GM18502 (cell line): Measurements from ENCODE around the gene MAX.
"Not testable (repeated sequence)": the region's sequence is repeated elsewhere in the genome, so short reads cannot be mapped to it uniquely, and the experiment has no call there.

Experiments used
- ATAC-seq: cut with Tn5 transposase; IDR thresholded peaks from one replicate; pipeline ENCODE4 v1.9.1; 2021; ENCODE audit warnings: mild to moderate bottlenecking; ENCODE audit not compliant: unreplicated experiment, poor library complexity

The MAX gene

DNA sequence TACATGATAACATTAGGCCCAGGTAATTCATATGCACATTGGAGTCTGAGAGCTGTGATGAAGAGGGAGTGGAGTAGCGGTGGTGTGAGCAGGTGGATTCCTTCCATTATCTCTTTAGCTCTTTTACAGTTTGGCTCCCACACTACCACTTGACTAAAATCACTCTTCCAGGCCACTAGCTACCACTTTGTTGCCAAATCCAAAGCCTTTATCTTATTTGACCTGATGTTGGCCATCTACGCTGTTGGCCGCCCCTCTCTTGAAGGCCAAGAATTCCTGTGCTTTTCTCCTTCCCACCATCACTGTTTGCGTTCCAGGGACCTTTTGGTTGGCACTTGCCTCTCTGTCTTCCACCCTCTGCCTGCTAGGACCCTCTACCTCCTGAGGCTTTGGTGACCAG is 4.0 kb upstream of the MAX start:
- no peak for ATAC-seq

DNA sequence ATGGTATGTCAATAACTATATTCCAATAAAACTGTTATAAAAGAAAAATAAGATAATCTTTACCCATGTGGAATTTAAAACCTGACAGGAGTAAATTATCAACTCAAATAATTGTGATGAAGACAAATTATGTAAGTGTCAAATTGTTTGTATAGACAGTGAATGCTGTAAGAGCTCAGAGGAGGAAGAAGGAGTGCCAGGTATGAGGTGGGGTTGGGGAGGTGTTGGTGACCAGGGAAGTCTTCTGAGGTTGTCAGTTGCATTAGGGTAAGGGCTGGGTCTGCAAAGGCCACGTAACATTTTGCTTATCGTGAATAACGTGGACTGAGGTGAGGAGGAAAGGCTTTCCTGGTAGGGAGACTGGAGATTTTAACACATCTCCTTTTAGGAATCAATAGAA is 2.5 kb upstream of the MAX start:
- no peak for ATAC-seq

DNA sequence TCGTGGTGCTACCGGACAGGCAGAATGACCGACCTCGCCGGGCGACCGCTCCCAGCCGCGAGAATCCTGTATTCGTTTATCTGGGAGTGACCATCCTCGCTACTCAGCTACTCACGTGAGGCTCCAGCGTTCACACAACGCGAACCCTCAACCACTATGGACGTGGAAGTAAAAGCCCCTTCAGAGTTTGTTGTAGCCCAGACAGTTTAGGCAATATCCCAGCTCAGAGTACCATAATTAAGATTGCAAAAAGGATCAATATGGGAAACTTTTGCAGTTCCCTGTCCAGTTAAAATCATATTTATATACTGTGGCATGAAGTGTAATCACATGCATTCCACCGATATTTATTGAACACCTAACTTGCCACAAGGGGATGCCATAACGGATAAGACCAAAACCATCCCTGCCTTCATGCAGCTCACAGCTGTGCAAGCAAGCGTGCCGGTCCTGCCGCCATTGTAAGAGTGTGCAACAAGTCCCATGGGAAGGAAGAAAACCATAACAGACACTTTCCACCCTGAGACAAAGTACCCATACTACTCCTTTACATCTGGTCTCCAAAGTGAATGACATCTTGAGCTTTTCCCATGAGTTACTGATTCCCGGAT is 938 bp upstream of the MAX start:
- ATAC-seq, result no peak

DNA sequence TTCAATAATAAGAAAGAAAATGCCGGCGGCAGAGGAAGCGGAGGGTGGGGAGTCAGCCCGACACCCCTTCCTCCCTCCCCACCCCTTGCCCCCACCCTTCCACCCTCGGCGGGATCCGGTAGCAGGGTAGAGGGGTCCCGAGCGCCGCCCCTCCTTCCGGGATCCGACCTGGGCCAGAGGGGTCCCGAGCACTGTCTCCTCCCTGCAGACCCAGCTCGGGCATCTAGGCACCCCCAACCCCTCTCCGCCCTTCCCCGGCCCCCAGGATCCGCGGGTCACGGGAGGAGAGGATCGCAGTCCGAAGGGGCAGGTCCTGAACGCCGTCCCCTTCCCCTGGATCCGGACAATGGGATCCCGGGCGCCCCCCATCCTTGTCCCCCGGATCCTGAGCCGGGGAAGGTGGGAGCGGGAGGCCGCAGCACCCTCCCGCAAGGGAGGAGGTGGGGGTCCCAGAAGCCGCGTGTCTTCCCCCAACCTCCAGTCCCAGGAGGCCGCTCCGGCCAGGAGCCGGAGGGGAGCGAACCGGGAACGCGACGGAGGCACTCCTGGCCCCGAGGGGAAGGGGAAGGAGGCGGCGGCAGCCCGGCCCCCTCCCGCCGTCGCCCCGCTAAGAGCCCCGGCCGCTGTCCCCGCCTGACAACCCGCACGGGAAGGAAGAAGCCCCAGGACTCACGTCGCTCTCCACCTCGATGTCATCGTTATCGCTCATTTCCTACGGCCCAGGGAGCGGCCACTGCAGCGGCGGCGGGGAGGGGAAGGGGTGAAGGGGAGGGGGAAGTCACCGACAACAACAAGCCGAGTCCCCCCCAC is 481 bp downstream of the MAX start:
- no peak for ATAC-seq

DNA sequence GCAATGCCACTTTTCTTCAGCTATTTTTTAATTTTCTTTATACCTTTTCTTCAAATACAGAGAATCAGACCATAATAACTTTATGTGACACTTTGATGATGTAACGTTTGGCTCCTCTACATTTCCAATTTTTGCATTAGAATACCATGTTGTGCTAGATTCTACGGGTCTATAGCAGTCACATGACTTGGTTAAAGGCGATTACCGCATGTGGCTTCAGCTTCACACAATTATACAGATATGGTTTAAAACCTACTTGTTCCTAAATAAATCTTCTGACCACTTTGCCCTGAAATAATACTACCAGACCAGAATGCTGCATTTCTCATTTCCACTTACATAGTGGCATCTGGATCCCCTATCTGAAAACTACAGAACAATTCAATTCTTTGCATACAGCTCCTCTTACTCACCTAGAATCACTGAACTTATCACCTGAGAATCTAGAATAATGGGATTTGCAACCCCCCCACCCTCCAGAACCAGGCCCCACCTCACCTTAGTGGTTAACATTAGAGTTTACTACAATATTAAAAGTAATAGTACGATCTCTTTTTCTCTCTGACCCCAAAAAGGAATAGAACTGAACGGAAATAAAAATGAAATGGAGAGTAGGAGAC is 1.3 kb downstream of the MAX start:
- ATAC-seq, result no peak

DNA sequence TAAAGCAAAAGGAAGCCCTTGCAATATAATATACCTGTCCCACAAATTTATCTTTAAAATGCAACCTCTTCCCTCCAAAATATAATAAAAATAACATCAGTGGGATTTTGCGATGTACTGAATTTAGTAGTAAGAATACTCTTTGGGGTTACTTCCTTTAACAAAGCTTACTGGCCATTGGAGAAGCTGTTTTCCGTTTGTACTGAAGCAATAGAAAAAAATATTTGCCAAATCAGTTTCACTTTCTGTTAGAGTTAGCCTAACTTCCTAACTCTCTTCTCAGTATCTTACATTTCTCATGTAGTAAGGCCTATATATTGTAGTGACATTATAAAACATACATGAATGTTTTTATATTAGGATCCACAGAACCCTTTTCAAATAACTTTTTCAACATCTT is 3.7 kb downstream of the MAX start:
- ATAC-seq, result no peak

DNA sequence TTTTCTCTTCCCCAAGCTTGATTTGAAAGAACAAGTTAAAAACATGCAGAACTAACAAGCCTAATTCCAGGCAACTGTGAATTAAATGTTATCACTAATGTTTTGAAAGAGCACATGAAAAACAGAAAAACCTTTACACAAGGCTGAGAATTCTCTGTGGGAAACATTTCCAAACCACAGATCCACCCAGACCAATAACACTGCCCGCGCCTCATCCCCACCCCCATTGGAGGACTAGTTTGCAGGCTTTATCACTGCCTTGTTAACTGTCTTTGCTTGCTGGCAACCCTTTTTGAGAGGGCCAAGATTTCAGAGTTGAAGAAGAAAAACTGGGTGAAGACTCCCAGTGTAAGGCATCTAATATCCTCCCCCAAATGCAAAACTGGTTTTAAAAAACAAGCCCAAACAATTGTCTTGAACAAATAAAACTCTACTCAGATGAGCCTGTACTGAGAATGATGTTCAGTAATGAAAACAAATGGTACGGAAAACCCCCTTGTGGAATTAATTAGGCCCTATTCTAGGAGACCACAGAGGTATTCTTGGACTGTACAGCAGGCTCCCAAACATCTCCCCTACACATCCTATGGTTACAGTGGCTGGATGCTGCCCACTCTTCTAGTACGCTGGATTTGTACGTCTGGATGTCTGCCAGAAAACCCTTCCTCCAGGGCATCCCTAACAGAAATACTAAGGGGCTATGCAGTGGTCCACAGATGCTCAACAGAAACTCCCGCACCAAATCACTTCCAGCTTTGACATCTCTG is 5.8 kb downstream of the MAX start:
- no peak for ATAC-seq

DNA sequence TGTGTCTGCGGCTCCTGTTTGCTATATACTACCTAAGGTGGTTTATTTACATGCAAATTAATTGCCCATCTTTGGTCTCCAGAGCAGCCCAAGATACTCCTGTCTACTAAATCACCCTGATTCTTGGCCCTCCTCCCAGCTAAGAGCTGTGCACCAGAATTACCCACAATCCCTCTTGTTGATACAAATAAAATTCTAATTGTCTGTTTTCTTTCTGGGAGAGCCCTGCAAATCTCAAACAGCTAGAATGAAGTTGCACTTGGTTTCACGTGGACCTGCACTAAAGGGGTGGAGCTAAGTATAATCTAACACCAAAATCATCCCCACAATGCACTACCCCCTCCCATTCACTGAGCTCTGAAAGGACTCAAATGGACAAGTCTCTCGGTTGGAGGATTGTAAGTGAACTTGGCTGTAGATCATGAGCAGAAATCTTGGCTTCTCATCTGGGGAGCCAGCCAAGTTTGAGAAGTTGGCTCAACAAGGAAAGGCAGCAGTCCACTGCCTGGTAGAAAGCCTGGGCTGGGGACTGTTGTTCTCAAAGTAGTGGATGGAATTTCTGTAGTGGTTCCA is 6.6 kb downstream of the MAX start:
- ATAC-seq, result no peak

DNA sequence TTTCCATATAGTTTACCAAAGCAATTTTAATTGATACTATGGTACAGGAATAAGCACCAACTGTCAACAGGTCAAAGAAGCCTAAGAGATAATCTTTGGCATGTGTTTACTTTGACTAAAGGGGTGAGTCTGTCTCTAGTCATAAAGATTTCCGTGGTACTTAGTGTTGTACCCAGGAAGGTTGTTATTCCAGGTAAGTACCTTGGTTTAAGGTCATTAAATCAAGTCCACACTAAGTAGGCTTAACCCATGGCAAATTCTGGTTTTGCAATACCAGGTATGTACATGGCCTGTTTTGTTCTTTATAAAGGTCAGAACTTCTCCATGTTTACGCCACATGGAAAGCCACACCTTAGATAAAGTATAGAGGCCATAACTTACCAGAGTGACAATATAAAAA is 10.0 kb downstream of the MAX start:
- ATAC-seq, result no peak

DNA sequence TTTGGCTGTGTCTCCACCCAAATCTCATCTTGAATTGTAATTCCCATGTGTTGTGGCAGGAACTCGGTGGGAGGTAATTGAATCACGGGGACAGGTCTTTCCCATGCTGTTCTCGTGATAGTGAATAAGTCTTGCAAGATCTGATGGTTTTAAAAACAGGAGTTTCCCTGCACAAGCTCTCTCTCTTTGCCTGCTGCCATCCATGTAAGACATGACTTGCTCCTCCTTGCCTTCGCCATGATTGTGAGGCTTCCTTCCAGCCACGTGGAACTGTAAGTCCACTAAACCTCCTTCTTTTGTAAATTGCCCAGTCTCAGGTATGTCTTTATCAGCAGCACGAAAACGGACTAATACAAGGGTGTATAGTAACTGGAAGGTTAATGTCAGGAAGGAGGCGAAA is 14.5 kb downstream of the MAX start:
- ATAC-seq, result not testable (repeated sequence)

DNA sequence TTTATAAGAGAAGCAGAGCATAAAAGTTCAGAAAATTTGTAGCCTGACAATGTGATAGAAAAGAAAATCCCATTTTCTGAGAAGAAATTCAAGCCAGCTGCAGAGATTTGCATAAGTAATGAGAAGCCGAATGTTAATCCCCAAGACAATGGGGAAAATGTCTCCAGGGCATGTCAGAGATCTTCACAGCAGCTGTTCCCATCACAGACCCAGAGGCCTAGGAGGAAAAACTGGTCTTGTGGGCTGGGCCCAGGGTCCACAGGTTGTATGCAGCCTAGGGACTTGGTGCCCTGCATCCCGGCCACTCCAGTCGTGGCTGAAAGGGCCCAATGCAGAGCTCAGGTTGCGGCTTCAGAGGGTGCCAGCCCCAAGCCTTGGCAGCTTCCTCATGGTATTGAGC is 15.6 kb downstream of the MAX start:
- ATAC-seq, result not testable (repeated sequence)

DNA sequence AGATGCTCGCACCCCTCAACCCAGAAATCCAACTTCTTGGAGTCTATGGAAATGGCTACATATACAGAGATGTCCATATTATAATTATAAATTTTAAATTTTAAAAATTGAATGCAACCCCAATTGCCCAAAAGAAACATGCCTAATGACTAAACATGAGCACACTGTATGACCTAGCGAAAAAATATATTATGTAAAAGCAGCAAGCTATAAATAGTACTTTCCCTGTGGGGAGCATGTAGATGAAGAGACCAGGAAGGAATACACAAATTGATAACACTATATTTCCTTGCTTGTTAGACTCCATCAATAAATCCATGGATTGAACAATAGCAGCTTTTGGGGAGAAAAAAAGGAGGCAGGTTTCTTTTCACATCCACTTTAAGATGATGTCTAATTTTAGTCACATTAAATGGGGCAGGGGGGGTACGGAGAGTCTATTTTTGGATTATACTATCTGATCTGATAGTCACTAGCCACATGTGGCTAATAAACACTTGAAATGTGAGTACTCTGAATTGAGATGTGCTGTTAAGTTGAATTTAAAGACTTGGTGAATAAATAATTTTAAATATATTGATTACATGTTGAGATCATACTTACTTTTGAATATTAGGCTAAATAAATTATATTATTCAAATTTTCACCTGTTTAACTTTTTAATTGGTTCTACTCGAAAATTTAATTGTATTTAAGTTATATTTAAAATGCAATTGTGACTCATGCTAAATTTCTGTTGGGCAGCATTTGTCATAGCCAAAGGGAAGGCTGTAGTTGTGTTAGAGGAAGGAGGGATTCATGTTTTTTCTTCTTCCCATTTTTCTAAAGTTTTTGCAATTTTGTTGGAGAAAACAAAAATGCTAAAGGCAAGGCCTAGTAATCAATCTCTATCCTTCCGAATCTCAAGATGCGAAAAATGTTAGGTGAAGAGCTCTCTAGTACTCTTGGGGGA is 17.5 kb downstream of the MAX start:
- ATAC-seq, result no peak

DNA sequence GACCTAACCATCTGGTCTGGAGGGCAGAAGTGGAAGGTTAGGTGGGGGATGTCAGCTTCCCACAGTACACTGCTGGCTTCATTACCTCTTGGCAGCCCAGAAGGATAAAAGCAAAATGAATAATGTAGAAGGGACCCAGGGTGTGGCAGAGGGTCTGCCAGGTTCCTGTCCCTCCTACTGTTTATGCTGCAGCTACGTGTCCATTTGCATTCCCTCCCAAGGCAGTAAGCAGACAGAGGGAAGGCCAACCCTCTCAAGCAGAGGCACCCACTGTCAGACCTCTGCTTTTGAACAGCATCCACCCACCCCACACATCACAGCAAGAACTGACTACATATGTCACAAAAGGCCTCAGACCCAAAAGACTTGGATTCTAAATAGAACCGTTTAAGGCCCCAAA is 19.4 kb downstream of the MAX start:
- no peak for ATAC-seq

DNA sequence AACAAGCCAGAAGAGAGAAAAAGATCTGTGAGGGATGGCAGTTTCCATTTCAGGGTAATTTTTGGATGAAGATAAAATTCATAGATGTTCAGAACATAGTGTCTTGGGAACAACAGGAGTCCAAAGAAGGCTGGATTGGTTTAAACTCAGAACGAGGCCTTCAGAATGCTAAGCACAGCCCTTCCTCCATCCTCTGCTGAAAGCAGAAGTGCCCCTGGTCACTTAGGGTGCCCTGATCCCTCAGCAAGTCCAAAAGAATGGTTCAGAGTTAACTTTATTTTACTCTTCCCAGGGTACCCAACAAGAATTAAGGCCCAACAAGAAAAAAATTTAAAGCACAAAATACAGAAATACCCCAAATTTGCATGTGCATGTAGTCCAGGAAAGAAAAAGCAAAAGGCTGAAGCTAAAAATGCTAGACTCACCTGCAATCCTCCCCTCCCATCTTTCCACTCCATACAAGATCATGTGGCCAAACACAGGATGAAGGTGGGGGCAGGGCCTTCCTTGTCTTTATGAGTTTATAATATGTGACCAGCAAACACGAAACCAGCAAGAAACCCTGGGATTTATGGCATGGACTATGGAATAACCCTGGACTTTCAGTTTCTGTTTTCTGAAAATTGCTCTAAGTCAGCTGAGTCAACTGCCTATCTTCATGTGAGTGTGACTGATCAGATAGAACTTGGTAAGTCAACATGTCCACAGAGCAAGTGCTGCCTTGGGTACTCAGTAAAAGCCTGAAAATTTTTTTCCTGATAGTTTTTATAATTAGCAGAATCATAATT is 21.2 kb downstream of the MAX start:
- no peak for ATAC-seq

DNA sequence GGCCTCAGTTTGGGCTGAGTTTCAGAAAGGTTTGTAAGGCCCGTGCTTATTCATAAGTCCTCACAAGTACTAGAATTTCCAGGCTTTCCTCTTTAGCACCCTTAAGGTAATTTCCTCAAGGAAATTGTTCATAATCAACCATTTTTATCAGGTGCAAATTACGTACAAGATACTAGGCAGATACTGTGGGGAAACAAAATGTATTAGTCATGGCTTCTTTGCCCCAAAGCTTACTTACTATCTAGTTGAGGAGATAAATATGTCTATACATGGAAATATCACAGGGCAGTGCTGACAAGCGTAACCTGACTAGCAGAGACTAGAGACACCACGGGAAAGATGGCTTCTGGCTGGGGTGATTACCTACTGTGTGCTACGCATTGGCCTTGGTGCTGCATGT is 22.5 kb downstream of the MAX start:
- ATAC-seq, result no peak

DNA sequence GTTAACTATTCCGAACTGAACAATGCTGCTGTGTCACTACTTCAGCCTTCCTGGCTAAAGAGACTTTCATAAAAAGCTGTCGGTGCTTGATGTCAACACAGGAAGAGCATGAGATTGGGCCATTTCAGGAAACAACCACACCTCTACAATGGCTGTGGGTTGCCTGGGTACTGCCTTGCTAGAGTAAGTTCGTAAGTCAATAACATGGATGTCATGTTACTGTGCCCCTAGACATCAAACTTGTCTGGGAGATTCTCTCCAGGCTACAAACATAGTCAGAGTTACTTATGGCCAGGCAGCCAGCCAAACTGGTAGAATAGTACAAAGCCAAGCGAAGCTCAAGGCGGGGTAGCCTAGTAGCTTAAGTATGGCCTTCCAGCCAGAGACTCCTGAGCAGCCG is 23.1 kb downstream of the MAX start:
- ATAC-seq, result no peak

DNA sequence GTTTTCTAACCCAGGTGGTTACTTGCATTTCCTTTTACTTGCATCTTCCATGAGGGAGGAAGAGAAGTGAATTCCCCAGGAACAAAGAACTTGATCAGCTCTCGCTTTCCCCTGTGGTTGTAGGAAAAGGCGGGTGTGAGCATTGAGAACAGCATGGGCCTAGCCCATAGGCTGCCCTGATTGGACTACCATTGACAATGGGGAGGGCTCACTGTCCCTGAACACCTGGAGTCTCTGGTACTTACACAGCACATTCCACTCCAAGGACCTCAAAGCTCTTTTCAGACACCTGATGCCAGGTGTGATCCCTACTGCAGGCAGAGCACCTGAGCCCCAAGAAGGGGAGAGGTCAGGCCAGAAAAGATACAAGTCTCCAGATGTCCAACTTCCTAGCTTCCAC is 25.0 kb downstream of the MAX start:
- no peak for ATAC-seq

DNA sequence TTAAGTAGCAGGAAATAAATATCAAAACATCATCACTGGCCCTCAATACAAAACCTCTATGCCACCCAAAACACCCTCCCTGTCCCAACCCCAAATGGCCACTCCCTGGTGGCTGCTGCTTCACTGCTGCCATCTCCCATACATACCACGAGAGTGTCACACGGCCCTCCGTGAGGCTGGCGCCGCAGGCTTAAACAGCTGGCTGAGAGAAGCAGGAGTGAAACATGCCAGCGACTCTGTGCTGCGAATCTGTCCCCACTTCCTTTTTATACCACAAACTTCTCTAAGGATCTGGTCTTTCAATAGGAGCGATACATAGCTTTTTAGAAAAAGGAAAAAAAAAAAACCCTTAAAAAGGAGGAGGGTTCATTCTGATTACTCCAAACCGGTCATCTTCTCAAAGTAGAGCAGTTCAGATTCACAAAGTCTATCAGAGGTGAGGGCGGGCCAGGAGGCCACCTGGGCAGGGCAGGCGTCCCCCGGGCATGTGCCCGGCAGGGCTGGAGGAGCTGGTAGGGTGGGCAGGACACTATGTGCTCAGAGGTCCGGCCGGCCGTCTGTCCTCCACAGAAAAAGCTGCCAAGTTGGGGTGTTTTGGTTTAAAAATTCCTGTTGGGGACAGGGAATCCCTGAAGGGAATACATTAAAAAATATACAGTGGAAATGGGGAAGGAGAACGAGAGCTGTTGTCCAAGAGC is 26.5 kb downstream of the MAX start:
- no peak for ATAC-seq
